ENCODE data around the gene ASIC3. TPM values are rescaled to one million over a fixed set of nuclear protein-coding genes. Genes with fewer than 3 reads are reported as not detected.
A peak's percentile ranks its signal among the peaks of the same experiment; 100 is the strongest.

ASIC3 gene
- total RNA-seq, 2 donors from 2014 or later = 1.7 to 11.0 TPM

DNA sequence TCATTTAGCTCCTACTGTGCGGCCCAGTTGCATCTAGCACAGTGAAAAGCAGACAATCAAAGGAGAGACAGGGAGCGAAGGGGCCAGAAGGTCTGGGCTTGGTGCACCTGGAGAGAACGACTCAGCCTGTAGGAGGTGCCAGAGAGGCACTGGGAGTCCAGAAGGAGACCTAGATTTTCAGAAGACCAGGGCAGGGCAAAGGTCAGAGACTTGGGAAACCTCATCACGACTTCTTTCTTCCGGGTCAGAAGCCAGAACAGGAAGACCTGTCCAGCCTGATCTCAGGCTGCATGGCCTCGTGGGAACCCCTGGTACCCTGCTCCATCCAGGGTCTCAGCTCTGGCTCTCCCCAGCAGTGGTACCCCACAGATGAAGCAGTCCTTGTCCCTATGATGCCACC, 43.1 kb downstream of the ASIC3 start:
- no peak overlapping the region for H3K4me3 ChIP-seq
- H3K4me1 ChIP-seq (replicated peaks) = peaks cover 16% of the 10 kb centered on the region
- H3K27me3 ChIP-seq (replicated peaks; ENCODE audit: insufficient read depth) = no peaks in the 10 kb centered on the region
- intact Hi-C loops (cut with DNase I) = no loop called here
- 48% methylated on average over 5 of the region's 6 CpGs for WGBS
- TF ChIP-seq POLR2AphosphoS5 (IDR thresholded peaks at IDR 0.05) (no peak), POLR2A (IDR thresholded peaks at IDR 0.05) (no peak)
- TF ChIP-seq, protein P1, sequence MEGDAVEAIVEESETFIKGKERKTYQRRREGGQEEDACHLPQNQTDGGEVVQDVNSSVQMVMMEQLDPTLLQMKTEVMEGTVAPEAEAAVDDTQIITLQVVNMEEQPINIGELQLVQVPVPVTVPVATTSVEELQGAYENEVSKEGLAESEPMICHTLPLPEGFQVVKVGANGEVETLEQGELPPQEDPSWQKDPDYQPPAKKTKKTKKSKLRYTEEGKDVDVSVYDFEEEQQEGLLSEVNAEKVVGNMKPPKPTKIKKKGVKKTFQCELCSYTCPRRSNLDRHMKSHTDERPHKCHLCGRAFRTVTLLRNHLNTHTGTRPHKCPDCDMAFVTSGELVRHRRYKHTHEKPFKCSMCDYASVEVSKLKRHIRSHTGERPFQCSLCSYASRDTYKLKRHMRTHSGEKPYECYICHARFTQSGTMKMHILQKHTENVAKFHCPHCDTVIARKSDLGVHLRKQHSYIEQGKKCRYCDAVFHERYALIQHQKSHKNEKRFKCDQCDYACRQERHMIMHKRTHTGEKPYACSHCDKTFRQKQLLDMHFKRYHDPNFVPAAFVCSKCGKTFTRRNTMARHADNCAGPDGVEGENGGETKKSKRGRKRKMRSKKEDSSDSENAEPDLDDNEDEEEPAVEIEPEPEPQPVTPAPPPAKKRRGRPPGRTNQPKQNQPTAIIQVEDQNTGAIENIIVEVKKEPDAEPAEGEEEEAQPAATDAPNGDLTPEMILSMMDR (IDR thresholded peaks at IDR 0.05) = peak in 1 of 4 experiments; percentile 10
- no peaks in the 10 kb centered on the region for H3K9me3 ChIP-seq
- no peaks in the 10 kb centered on the region for H3K36me3 ChIP-seq
- H3K27ac ChIP-seq = no peak overlapping the region
- DNase-seq (ENCODE audit: low spot score) = no peak

DNA sequence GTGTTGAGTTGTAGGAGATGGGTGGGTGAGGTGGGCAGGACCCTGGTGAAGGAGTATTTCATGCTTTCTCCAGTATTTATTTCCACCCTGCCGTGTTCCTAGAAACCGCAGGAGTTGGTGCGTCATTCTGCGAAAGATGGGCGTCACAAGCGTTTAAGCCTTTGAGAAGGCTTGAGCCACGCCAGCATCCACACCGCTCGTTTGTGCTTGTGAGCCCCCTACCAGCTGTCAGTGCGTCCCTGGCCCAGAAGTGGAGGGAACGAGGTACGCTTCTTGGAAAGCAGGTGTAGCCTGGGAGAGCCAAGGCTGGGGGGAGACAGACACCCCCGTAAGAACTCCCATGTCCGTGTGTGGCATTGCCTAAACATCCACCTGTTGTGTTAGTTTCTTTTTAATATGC, 43.7 kb downstream of the ASIC3 start:
- Histone ChIP-seq H3K4me1 (replicated peaks) (peaks cover 16% of the 10 kb centered on the region), H3K36me3 (no peaks in the 10 kb centered on the region), H3K9me3 (no peaks in the 10 kb centered on the region), H3K27me3 (replicated peaks; ENCODE audit: insufficient read depth) (no peaks in the 10 kb centered on the region), H3K4me3 (no peak overlapping the region), H3K27ac (no peak overlapping the region)
- no peak for DNase-seq (ENCODE audit: low spot score)
- no peak for TF ChIP-seq POLR2A (IDR thresholded peaks at IDR 0.05)
- no peak for TF ChIP-seq POLR2AphosphoS5 (IDR thresholded peaks at IDR 0.05)
- TF ChIP-seq, protein P1 (IDR thresholded peaks at IDR 0.05) = no peak
- intact Hi-C loops (cut with DNase I) = no loop called here
- 87% methylated on average over 14 of the region's 14 CpGs for WGBS

DNA sequence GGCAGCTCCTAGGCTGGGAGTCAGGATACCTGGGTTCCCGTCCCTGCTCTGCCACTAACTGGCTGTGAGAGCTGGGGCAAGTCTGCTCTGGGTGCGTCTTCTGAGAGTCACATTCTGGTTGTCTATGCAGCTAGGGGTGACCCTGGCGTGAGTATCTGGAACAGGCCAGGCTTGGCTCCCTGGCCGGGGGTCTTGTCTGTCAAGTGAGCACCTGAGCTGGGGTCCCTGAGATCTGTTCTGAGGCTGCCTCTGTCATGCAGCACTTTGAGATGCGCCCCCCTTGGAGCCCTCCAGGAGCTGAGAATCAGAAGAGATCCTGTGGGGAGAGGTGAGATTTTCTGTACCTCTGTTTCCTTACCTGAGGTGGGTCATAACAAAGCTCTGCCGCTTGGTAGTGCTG, 45.4 kb downstream of the ASIC3 start:
- Histone ChIP-seq H3K4me1 (replicated peaks) (peaks cover 4% of the 10 kb centered on the region), H3K36me3 (no peaks in the 10 kb centered on the region), H3K4me3 (no peak overlapping the region), H3K9me3 (no peaks in the 10 kb centered on the region), H3K27ac (no peak overlapping the region), H3K27me3 (replicated peaks; ENCODE audit: insufficient read depth) (no peaks in the 10 kb centered on the region)
- WGBS = 91% methylated on average over 6 of the region's 6 CpGs
- TF ChIP-seq, protein P1 (IDR thresholded peaks at IDR 0.05) = no peak
- TF ChIP-seq POLR2A (IDR thresholded peaks at IDR 0.05) = no peak
- TF ChIP-seq POLR2AphosphoS5 (IDR thresholded peaks at IDR 0.05) = no peak
- DNase-seq (ENCODE audit: low spot score) = no peak
- intact Hi-C loops (cut with DNase I) = no loop called here

DNA sequence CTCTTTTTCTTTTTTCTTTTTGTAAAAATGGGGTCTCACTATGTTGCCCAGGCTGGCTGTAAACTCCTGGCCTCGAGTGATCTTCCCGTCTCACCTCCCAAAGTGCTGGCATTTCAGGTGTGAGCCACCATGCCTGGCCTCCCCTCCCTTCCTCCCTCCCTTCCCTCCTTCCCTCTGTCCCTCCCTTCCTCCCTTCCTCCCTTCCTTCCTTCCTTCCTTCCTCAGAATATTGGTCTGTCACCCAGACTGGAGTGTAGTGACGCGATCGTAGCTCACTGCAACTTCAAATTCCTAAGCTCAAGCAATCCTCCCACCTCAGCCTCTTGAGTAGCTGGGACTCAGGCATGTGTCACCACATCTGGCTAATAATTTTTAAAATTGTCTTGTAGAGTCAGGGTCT, 46.3 kb downstream of the ASIC3 start:
- no peaks in the 10 kb centered on the region for H3K27me3 ChIP-seq (replicated peaks; ENCODE audit: insufficient read depth)
- no peaks in the 10 kb centered on the region for H3K9me3 ChIP-seq
- intact Hi-C loops (cut with DNase I) = no loop called here
- TF ChIP-seq POLR2A (IDR thresholded peaks at IDR 0.05) (no peak), POLR2AphosphoS5 (IDR thresholded peaks at IDR 0.05) (no peak)
- TF ChIP-seq, protein P1 (IDR thresholded peaks at IDR 0.05) = no peak
- DNase-seq (ENCODE audit: low spot score) = no peak
- H3K36me3 ChIP-seq = no peaks in the 10 kb centered on the region
- no peak overlapping the region for H3K4me3 ChIP-seq
- 90% methylated on average over 5 of the region's 5 CpGs for WGBS
- H3K27ac ChIP-seq = no peak overlapping the region
- peaks cover under 1% of the 10 kb centered on the region for H3K4me1 ChIP-seq (replicated peaks)

DNA sequence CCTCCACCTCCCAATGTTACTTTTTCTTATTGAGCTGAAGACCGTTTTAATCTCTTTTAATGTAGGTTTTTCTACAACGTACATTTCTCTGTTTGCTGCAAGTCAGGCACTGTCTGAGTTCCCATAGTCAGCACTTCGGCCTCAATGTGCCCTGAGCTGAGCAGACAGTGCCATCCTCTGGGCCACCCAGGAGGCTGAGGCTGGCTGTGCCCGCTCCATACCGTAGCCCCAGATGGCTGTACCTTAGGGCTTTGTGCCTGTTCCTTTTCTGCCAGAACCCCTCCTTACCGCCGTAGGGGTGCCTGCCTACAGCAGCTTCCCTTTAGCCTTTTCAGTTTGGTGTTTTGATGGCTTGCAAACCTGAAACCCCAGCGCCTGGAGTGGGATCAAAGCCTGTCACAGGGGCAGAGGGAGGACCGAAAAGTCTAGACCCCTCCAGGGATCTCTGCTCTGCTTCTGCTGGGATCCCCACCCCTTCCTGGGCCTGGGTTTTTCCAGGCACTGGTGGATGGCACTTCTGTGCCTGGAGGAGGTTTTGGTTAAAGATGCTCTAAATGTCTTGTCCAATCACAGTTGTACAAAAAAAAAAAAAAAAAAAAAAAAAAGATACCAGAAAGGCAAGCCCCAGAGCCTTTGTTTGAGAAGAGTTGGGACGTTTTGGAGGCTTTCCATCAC, 46.9 kb downstream of the ASIC3 start:
- intact Hi-C loops (cut with DNase I) = no loop called here
- WGBS = 66% methylated on average over 10 of the region's 10 CpGs
- no peaks in the 10 kb centered on the region for H3K27me3 ChIP-seq (replicated peaks; ENCODE audit: insufficient read depth)
- no peaks in the 10 kb centered on the region for H3K36me3 ChIP-seq
- H3K9me3 ChIP-seq = no peaks in the 10 kb centered on the region
- no peaks in the 10 kb centered on the region for H3K4me1 ChIP-seq (replicated peaks)
- H3K4me3 ChIP-seq = no peak overlapping the region
- no peak for DNase-seq (ENCODE audit: low spot score)
- no peak for TF ChIP-seq POLR2A (IDR thresholded peaks at IDR 0.05)
- TF ChIP-seq, protein P1 (IDR thresholded peaks at IDR 0.05) = no peak
- TF ChIP-seq POLR2AphosphoS5 (IDR thresholded peaks at IDR 0.05) = no peak
- no peak overlapping the region for H3K27ac ChIP-seq

Measured in prostate gland (tissue), 2 donors.